Natural killer cell (primary cell): ENCODE measurements around the gene ASTN2. TPM values are rescaled to one million over a fixed set of nuclear protein-coding genes. Genes with fewer than 3 reads are reported as not detected.

ENCODE experiments used
- ATAC-seq, 3 donors: fragments of 150-1000 bp in 2 of 3; fragments of 200-7000 bp in 1 of 3; cut with Tn5 transposase; 1 replicate in 1 of 3; 2 replicates in 2 of 3; pipeline ENCODE4 v1.10.0; 2021; ENCODE audit warnings: mild to moderate bottlenecking in 2 of 3, moderate library complexity in 2 of 3
- DNase-seq, 2 donors: peaks; one replicate each; pipeline versions ENCODE4 v3.0.0 to v3.0.0-alpha.2; 2013 to 2021; ENCODE audit warnings: mixed read lengths in 1 of 2
- H3K27ac ChIP-seq: one replicate; pipeline ENCODE4 v1.5.1; 2013; ENCODE audit warnings: mild to moderate bottlenecking, low read length
- H3K27me3 ChIP-seq: one replicate; pipeline ENCODE4 v1.6.1; 2013; ENCODE audit warnings: low read length; ENCODE audit not compliant: control insufficient read depth, insufficient read depth
- H3K36me3 ChIP-seq: one replicate; pipeline ENCODE4 v1.6.1; 2013; ENCODE audit warnings: low read length; ENCODE audit not compliant: control insufficient read depth, insufficient read depth
- H3K4me1 ChIP-seq: one replicate; pipeline ENCODE4 v1.6.1; 2013; ENCODE audit warnings: low read length; ENCODE audit not compliant: control insufficient read depth, insufficient read depth
- H3K4me3 ChIP-seq: one replicate; pipeline ENCODE4 v1.5.1; 2013; ENCODE audit warnings: low read length
- H3K9me3 ChIP-seq: one replicate; pipeline ENCODE4 v1.6.1; 2013; ENCODE audit warnings: low read length; ENCODE audit not compliant: control insufficient read depth, insufficient read depth
- H3K27ac Mint-ChIP-seq, 2 donors: one replicate each; pipeline ENCODE4 v1.8.0; 2022; ENCODE audit warnings: mild to moderate bottlenecking in 2 of 2, mixed read lengths in 2 of 2, moderate library complexity in 1 of 2
- H3K27me3 Mint-ChIP-seq, 2 donors: one replicate each; pipeline ENCODE4 v1.8.0; 2022; ENCODE audit warnings: low read depth in 2 of 2, mixed read lengths in 2 of 2
- H3K36me3 Mint-ChIP-seq: one replicate; pipeline ENCODE4 v1.8.0; 2022; ENCODE audit warnings: mixed read lengths
- H3K4me1 Mint-ChIP-seq, 2 donors: one replicate each; pipeline ENCODE4 v1.8.0; 2022; ENCODE audit warnings: mixed read lengths in 2 of 2
- H3K4me3 Mint-ChIP-seq: one replicate; pipeline ENCODE4 v1.8.0; 2022; ENCODE audit warnings: mild to moderate bottlenecking, moderate library complexity, mixed read lengths
- H3K9me3 Mint-ChIP-seq, 2 donors: one replicate each; pipeline ENCODE4 v1.8.0; 2022; ENCODE audit warnings: mixed read lengths in 2 of 2
- WGBS: methylation state at CpG from one replicate; pipeline ENCODE4 v1.1.7; 2013; ENCODE audit warnings: missing lambda C conversion rate; ENCODE audit not compliant: insufficient coverage; 5-methylcytosine and 5-hydroxymethylcytosine counted together
- intact Hi-C: fragments of 100-400 bp; cut with micrococcal nuclease; formaldehyde crosslinking; loops from one replicate; pipeline ENCODE4 v1.14.2; 2022
- total RNA-seq, 4 donors: library from RNA; stranded (reverse); fragments of 120-200 nt in 1 of 4; gene quantifications; one replicate each; pipeline versions ENCODE4 v1.2.3 to v1.2.4, GENCODE V29; 2013 to 2022
- TF ChIP-seq, protein P1 (sequence below): fragments of 200-600 bp; IDR thresholded peaks from one replicate; pipeline ENCODE4 v1.8.0; 2022; ENCODE audit warnings: antibody characterized with exemption

Gene ASTN2
- total RNA-seq, 3 donors from 2014 or later (not counting 1 experiment from before 2014, with no cell fraction given): 3.0 to 3.5 (median 3.2) TPM

DNA sequence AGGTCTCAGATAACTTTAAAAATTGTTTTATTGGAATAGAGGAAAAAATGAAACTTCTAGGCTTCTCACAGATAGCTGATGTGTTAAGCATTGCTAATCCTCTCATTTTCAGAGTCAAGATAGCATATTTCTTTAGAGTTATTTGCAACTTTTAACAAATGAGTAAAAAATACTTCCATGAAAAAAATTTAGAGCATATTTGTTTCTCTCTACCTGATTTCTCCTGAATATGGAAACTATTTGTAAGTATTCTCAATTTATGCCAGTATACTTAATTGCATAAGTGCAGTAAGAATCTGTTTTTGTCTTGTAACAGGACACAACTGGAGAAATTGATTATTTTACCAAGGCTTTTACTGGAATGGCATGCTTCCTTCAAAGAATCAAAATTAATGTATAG is 731.3 kb downstream of the ASTN2 start:
- Histone ChIP-seq H3K4me3 (no peak overlapping the region), H3K9me3 (no peaks in the 10 kb centered on the region), H3K27me3 (no peaks in the 10 kb centered on the region), H3K36me3 (no peaks in the 10 kb centered on the region), H3K27ac (no peak overlapping the region), H3K4me1 (peaks cover 19% of the 10 kb centered on the region)
- Mint-ChIP-seq H3K4me1 (peaks cover 22 to 24% of the 10 kb centered on the region in 2 donors), H3K27me3 (peaks cover under 1 to 5% of the 10 kb centered on the region in 2 donors), H3K4me3 (no peak overlapping the region), H3K9me3 (no peaks in the 10 kb centered on the region), H3K27ac (no peak overlapping the region), H3K36me3 (no peaks in the 10 kb centered on the region)
- TF ChIP-seq, protein P1, sequence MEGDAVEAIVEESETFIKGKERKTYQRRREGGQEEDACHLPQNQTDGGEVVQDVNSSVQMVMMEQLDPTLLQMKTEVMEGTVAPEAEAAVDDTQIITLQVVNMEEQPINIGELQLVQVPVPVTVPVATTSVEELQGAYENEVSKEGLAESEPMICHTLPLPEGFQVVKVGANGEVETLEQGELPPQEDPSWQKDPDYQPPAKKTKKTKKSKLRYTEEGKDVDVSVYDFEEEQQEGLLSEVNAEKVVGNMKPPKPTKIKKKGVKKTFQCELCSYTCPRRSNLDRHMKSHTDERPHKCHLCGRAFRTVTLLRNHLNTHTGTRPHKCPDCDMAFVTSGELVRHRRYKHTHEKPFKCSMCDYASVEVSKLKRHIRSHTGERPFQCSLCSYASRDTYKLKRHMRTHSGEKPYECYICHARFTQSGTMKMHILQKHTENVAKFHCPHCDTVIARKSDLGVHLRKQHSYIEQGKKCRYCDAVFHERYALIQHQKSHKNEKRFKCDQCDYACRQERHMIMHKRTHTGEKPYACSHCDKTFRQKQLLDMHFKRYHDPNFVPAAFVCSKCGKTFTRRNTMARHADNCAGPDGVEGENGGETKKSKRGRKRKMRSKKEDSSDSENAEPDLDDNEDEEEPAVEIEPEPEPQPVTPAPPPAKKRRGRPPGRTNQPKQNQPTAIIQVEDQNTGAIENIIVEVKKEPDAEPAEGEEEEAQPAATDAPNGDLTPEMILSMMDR: no peak
- DNase-seq (no peak), ATAC-seq (no peak)
- intact Hi-C loops: no loop called here

DNA sequence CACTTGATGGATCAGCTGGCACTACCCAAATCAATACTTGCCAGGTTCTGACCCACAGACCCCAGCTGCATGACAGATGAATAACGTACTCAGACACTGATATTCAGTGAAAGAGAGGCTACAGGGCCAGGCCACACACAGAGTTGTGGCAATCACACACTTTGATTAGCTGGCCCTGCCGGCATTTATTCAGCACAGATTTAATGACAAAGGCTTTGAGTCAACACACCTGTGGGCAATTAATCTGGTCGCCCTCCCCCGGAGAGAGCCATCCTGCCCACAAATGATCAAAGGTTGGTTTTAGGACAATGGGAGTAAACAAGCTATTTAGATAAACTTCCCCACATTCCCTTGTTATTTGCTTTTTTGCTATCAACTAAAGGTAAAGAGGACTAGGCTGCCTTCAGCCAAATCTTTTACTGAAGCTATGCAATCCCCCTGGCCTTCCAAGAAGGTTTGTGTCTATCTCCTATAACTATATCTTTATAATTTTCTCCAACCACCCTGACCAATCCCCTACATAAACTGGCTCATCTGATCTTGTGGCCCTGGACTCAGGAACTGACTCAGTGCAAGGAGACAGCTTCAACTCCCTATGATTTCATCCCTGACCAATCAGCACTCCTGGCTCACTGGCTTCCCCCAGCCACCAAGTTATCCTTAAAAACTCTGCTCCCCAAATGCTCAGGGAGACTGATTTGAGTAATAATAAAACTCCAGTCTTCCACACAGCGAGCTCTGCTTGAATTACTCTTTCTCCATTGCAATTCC is 740.5 kb downstream of the ASTN2 start:
- WGBS: 90% methylated on average over 5 of the region's 5 CpGs
- Mint-ChIP-seq H3K36me3 (no peaks in the 10 kb centered on the region), H3K4me3 (no peak overlapping the region), H3K27ac (no peak overlapping the region), H3K27me3 (peaks cover 0 to 10% of the 10 kb centered on the region in 2 donors), H3K4me1 (no peaks in the 10 kb centered on the region), H3K9me3 (peaks cover 0 to 3% of the 10 kb centered on the region in 2 donors)
- Histone ChIP-seq H3K27ac (no peak overlapping the region), H3K4me1 (no peaks in the 10 kb centered on the region), H3K9me3 (peaks cover 10% of the 10 kb centered on the region), H3K27me3 (no peaks in the 10 kb centered on the region), H3K4me3 (no peak overlapping the region), H3K36me3 (no peaks in the 10 kb centered on the region)
- intact Hi-C loops: no loop called here
- ATAC-seq (no peak), DNase-seq (no peak)
- TF ChIP-seq, protein P1: no peak

DNA sequence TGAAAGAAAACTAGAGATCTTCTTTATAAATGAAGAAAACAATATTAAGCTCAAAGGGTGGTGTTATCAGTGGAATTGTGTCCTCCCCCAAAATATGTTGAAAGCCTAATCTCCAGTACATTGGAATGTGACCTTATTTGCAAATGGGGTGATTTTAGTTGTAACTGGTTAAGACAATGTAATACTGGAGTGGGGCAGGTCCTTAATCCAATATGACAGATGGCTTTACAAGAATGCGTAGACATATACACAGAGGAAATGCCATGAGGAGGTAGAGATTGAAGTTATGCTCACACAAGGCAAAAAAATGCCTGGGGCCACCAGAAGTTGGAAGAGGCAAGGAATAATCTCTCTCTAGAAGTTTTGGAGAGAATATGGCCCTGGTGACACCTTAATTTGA is 741.5 kb downstream of the ASTN2 start:
- H3K36me3 ChIP-seq: no peaks in the 10 kb centered on the region
- 100% methylated on average over 1 of the region's 1 CpG for WGBS
- H3K27ac ChIP-seq: no peak overlapping the region
- no peaks in the 10 kb centered on the region for H3K4me1 ChIP-seq
- Mint-ChIP-seq H3K36me3 (no peaks in the 10 kb centered on the region), H3K27ac (no peak overlapping the region), H3K9me3 (peaks cover 0 to 3% of the 10 kb centered on the region in 2 donors), H3K4me3 (no peak overlapping the region), H3K27me3 (peaks cover 0 to 7% of the 10 kb centered on the region in 2 donors), H3K4me1 (no peaks in the 10 kb centered on the region)
- no peak overlapping the region for H3K4me3 ChIP-seq
- H3K9me3 ChIP-seq: peaks cover 10% of the 10 kb centered on the region
- ATAC-seq (no peak), DNase-seq (no peak)
- intact Hi-C loops: no loop called here
- H3K27me3 ChIP-seq: no peaks in the 10 kb centered on the region
- TF ChIP-seq, protein P1: no peak

DNA sequence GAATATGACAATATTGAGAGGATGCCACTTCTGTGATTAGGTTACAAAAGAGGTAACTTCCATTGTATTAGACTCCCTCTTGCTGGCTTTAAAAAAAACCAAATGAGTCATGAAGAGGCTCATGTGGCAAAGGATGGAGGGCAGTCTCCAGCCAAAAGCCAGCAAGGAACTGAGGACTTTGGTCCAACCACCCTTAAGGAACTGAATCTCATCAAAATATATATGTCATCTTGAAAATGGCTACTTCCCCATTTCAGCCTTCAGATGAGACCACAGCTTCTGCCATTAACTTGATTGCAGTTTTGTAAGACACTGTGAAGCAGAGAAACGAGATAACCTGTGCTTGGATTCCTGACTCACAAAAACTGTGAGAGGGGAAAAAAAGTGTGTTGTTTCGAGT is 743.3 kb downstream of the ASTN2 start:
- ATAC-seq: no peak
- no peak for DNase-seq
- Histone ChIP-seq H3K36me3 (no peaks in the 10 kb centered on the region), H3K4me1 (no peaks in the 10 kb centered on the region), H3K4me3 (no peak overlapping the region), H3K27ac (no peak overlapping the region), H3K27me3 (no peaks in the 10 kb centered on the region), H3K9me3 (peaks cover 10% of the 10 kb centered on the region)
- H3K27me3 Mint-ChIP-seq: no peaks in the 10 kb centered on the region
- peaks cover 0 to 3% of the 10 kb centered on the region in 2 donors for H3K9me3 Mint-ChIP-seq
- no peak overlapping the region for H3K27ac Mint-ChIP-seq
- no peaks in the 10 kb centered on the region for H3K36me3 Mint-ChIP-seq
- 75% methylated on average over 1 of the region's 2 CpGs for whole genome bisulfite sequencing
- intact Hi-C loops: no loop called here
- no peaks in the 10 kb centered on the region for H3K4me1 Mint-ChIP-seq
- no peak overlapping the region for H3K4me3 Mint-ChIP-seq
- TF ChIP-seq, protein P1: no peak
